GM12891 (cell line): ENCODE measurements around the gene RNF220.

Experiments used
- PAX5 ChIP-seq: IDR thresholded peaks from 2 replicates; pipeline ENCODE4 v1.6.1; 2011; ENCODE audit warnings: low read length, moderate library complexity, mild to moderate bottlenecking; ENCODE audit not compliant: insufficient read depth, severe bottlenecking
- POLR2A ChIP-seq: IDR thresholded peaks from 2 replicates; pipeline ENCODE4 v1.6.1; 2011; ENCODE audit warnings: low read depth, low read length, control low read depth
- POLR2AphosphoS5 ChIP-seq: IDR thresholded peaks from 2 replicates; pipeline ENCODE4 v1.6.1; 2011; ENCODE audit warnings: low read depth, low read length, control low read depth
- SPI1 ChIP-seq: IDR thresholded peaks from 2 replicates; pipeline ENCODE4 v1.6.1; 2011; ENCODE audit warnings: low read depth, low read length, control low read depth
- TAF1 ChIP-seq: IDR thresholded peaks from 2 replicates; pipeline ENCODE4 v1.6.1; 2011; ENCODE audit warnings: low read depth, low read length, control low read depth

GRCh38 chr1:44636688-44637598 lies 231.9 kb downstream of the RNF220 start:
- TF ChIP-seq POLR2A (0 out of 2 replicates have a peak, but pooled peaks have one; percentile 3), TAF1 (no peak), PAX5 (no peak), POLR2AphosphoS5 (no peak), SPI1 (no peak)
